A549 (cell line): ENCODE measurements around the gene COX19.

Experiments used
- CTCF ChIP-seq: fragments of >200 bp; sonication (Bioruptor Twin); formaldehyde crosslinking; IDR thresholded peaks from 3 replicates; pipeline ENCODE4 v1.5.1; 2016
- JUNB ChIP-seq: fragments of >200 bp; sonication (Bioruptor Twin); formaldehyde crosslinking; IDR thresholded peaks from 2 replicates; pipeline ENCODE4 v1.6.1; 2016
- MAX ChIP-seq: IDR thresholded peaks from 2 replicates; pipeline ENCODE4 v1.6.1; 2012
- POLR2A ChIP-seq: IDR thresholded peaks from 2 replicates; pipeline ENCODE4 v1.6.1; 2012; ENCODE audit warnings: mild to moderate bottlenecking, low read length
- RNF2 ChIP-seq: fragments of 200-600 bp; sonication (generic); IDR thresholded peaks from 2 replicates; pipeline ENCODE4 v1.6.1; 2016; ENCODE audit warnings: low read depth, mild to moderate bottlenecking, antibody characterized with exemption, moderate library complexity, borderline replicate concordance

- no peak for TF ChIP-seq CTCF
- peak; percentile 52 for TF ChIP-seq MAX
- TF ChIP-seq POLR2A, result peak; percentile 68
- TF ChIP-seq RNF2, result no peak
- TF ChIP-seq JUNB, result no peak
Observed at GRCh38 chr7:974820-975681, at the start of gene COX19.
